Stimulated activated CD4-positive, alpha-beta T cell treated with anti-CD3 and anti-CD28 coated beads, TNF-alpha, amount 100 ng/mL, for 48 hours (primary cell): ENCODE data around the gene PTPN21.
"Not testable (repeated sequence)": the region's sequence is repeated elsewhere in the genome, so short reads cannot be mapped to it uniquely, and the experiment has no call there.

Source experiments
- DNase-seq, 3 donors: peaks; one replicate each; pipeline ENCODE4 v3.0.0-alpha.2; 2020; ENCODE audit warnings: low read depth in 3 of 3

Gene PTPN21

GRCh38 chr14:88551980-88552431, 2.8 kb downstream of the PTPN21 start:
- DNase-seq = no peak

- peak in 2 of 3 donors; percentile 31 to 36 for DNase-seq
Measured at GRCh38 chr14:88551094-88551870, 3.5 kb downstream of the PTPN21 start.

- DNase-seq = no peak
Measured at GRCh38 chr14:88550078-88550477, 4.7 kb downstream of the PTPN21 start.

- no peak for DNase-seq
Measured at GRCh38 chr14:88547386-88547780, 7.4 kb downstream of the PTPN21 start.

GRCh38 chr14:88546621-88547385, 8.0 kb downstream of the PTPN21 start:
- DNase-seq = no peak

- no peak for DNase-seq
Measured at GRCh38 chr14:88545256-88545655, 9.6 kb downstream of the PTPN21 start.

GRCh38 chr14:88542857-88543795, 11.7 kb downstream of the PTPN21 start:
- DNase-seq = no peak

- DNase-seq = no peak
Measured at GRCh38 chr14:88541324-88541723, 13.5 kb downstream of the PTPN21 start.

GRCh38 chr14:88535813-88536212, 19.0 kb downstream of the PTPN21 start:
- no peak for DNase-seq

GRCh38 chr14:88535149-88535548, 19.7 kb downstream of the PTPN21 start:
- DNase-seq = no peak

GRCh38 chr14:88533064-88533602, 21.7 kb downstream of the PTPN21 start:
- no peak for DNase-seq

GRCh38 chr14:88529889-88530288, 24.9 kb downstream of the PTPN21 start:
- DNase-seq = not testable (repeated sequence)

GRCh38 chr14:88522393-88522792, 32.4 kb downstream of the PTPN21 start:
- DNase-seq = no peak

GRCh38 chr14:88521818-88522217, 33.0 kb downstream of the PTPN21 start:
- DNase-seq = no peak

GRCh38 chr14:88519907-88520306, 34.9 kb downstream of the PTPN21 start:
- no peak for DNase-seq

GRCh38 chr14:88518592-88519512, 36.0 kb downstream of the PTPN21 start:
- no peak for DNase-seq

GRCh38 chr14:88516861-88517357, 37.9 kb downstream of the PTPN21 start:
- DNase-seq = no peak

- no peak for DNase-seq
Measured at GRCh38 chr14:88515499-88516221, 39.1 kb downstream of the PTPN21 start.

GRCh38 chr14:88507208-88507607, 47.6 kb downstream of the PTPN21 start:
- no peak for DNase-seq

- DNase-seq = no peak
Measured at GRCh38 chr14:88505621-88506020, 49.2 kb downstream of the PTPN21 start.
